Hepatocyte (in vitro differentiated cells): ENCODE measurements around the gene GNAI2.

ENCODE experiments used
- CTCF ChIP-seq: fragments of 200-600 bp; sonication (generic); IDR thresholded peaks from 2 replicates; pipeline ENCODE4 v1.5.1; 2016; ENCODE audit warnings: antibody characterized with exemption, mild to moderate bottlenecking; ENCODE audit not compliant: poor library complexity
- EZH2 ChIP-seq: fragments of 200-600 bp; sonication (generic); IDR thresholded peaks from 2 replicates; pipeline ENCODE4 v1.6.1; 2016; ENCODE audit warnings: antibody characterized with exemption, mild to moderate bottlenecking, borderline replicate concordance
- EZH2phosphoT487 ChIP-seq: fragments of 200-600 bp; sonication (generic); IDR thresholded peaks from one replicate; pipeline ENCODE4 v1.6.1; 2018; ENCODE audit warnings: antibody characterized with exemption, mild to moderate bottlenecking, low read depth, moderate library complexity; ENCODE audit not compliant: unreplicated experiment, severe bottlenecking

GRCh38 chr3:50258979-50259378 lies 23.0 kb downstream of the GNAI2 start:
- no peak for TF ChIP-seq CTCF
- TF ChIP-seq EZH2phosphoT487 = no peak
- no peak for TF ChIP-seq EZH2
